Tibial nerve (tissue), 4 donors: ENCODE data around the gene SLC26A3. TPM values are rescaled to one million over a fixed set of nuclear protein-coding genes. Genes with fewer than 3 reads are reported as not detected.

Experiments
- DNase-seq, 2 donors: peaks; one replicate each; pipeline ENCODE4 v3.0.0-alpha.2; 2019; ENCODE audit warnings: low spot score in 2 of 2
- H3K27ac ChIP-seq, 4 donors: fragments of 200-600 bp; sonication (generic) in 3 of 4; one replicate each; pipeline ENCODE4 v1.5.1; 2017 to 2019; ENCODE audit warnings: mild to moderate bottlenecking in 1 of 4
- H3K27me3 ChIP-seq, 2 donors: fragments of 200-600 bp; sonication (generic) in 1 of 2; one replicate each; pipeline versions ENCODE4 v1.5.1 to v1.6.0; 2017 to 2019
- H3K36me3 ChIP-seq, 3 donors: fragments of 200-600 bp; sonication (generic); one replicate each; pipeline ENCODE4 v1.5.1; 2018 to 2019
- H3K4me1 ChIP-seq, 4 donors: fragments of 200-600 bp; sonication (generic) in 3 of 4; one replicate each; pipeline ENCODE4 v1.5.1; 2017 to 2019
- H3K4me3 ChIP-seq, 4 donors: fragments of 200-600 bp; sonication (generic) in 3 of 4; one replicate each; pipeline ENCODE4 v1.5.1; 2017 to 2019; ENCODE audit warnings: mild to moderate bottlenecking in 1 of 4, moderate library complexity in 1 of 4
- H3K9me3 ChIP-seq, 4 donors: fragments of 200-600 bp; sonication (generic) in 3 of 4; one replicate each; pipeline ENCODE4 v1.5.1; 2017 to 2019
- EP300 ChIP-seq, 2 donors: sonication (generic); formaldehyde crosslinking; IDR thresholded peaks; one replicate each; pipeline ENCODE4 v1.6.1; 2017; ENCODE audit warnings: antibody characterized with exemption in 2 of 2, mild to moderate bottlenecking in 1 of 2
- POLR2A ChIP-seq, 2 donors: fragments of 450-650 bp; IDR thresholded peaks; one replicate each; pipeline ENCODE4 v1.6.1; 2017; ENCODE audit warnings: antibody characterized with exemption in 2 of 2, mild to moderate bottlenecking in 2 of 2, moderate library complexity in 2 of 2
- WGBS, 2 donors: methylation state at CpG; one replicate each; pipeline ENCODE4 v1.1.5; 2018; 5-methylcytosine and 5-hydroxymethylcytosine counted together
- total RNA-seq, 4 donors: library from RNA; depleted of rRNA; stranded (reverse); fragments of >200 nt; gene quantifications; one replicate each; pipeline ENCODE4 v1.1.0, GENCODE V29; 2016
- TF ChIP-seq, protein P1 (sequence below), 5 experiments: fragments of 200-600 bp in 3 of 5; fragments of 450-650 bp in 2 of 5; sonication (generic) in 3 of 5; IDR thresholded peaks; one replicate each; pipeline ENCODE4 v1.5.1; 2016 to 2019; ENCODE audit warnings: antibody characterized with exemption in 5 of 5, mild to moderate bottlenecking in 3 of 5, moderate library complexity in 2 of 5

The SLC26A3 gene
- total RNA-seq, 4 donors from 2014 or later: not detected

- Histone ChIP-seq H3K4me1 (peaks cover 0 to under 1% (median 0%) of the 10 kb centered on the region in 4 donors), H3K9me3 (no peaks in the 10 kb centered on the region), H3K4me3 (no peak overlapping the region), H3K27me3 (no peaks in the 10 kb centered on the region), H3K27ac (no peak overlapping the region), H3K36me3 (no peaks in the 10 kb centered on the region)
- TF ChIP-seq EP300 (IDR thresholded peaks at IDR 0.05) (no peak), POLR2A (IDR thresholded peaks at IDR 0.05) (no peak)
- TF ChIP-seq, protein P1, sequence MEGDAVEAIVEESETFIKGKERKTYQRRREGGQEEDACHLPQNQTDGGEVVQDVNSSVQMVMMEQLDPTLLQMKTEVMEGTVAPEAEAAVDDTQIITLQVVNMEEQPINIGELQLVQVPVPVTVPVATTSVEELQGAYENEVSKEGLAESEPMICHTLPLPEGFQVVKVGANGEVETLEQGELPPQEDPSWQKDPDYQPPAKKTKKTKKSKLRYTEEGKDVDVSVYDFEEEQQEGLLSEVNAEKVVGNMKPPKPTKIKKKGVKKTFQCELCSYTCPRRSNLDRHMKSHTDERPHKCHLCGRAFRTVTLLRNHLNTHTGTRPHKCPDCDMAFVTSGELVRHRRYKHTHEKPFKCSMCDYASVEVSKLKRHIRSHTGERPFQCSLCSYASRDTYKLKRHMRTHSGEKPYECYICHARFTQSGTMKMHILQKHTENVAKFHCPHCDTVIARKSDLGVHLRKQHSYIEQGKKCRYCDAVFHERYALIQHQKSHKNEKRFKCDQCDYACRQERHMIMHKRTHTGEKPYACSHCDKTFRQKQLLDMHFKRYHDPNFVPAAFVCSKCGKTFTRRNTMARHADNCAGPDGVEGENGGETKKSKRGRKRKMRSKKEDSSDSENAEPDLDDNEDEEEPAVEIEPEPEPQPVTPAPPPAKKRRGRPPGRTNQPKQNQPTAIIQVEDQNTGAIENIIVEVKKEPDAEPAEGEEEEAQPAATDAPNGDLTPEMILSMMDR (IDR thresholded peaks at IDR 0.05): no peak
- WGBS, 2 donors: 89% methylated on average over 6 of the region's 6 CpGs
- DNase-seq: no peak
These were observed 23.4 kb downstream of the SLC26A3 start for GRCh38 chr7:107779647-107780099.

- no peak overlapping the region for H3K4me3 ChIP-seq
- DNase-seq: no peak
- no peaks in the 10 kb centered on the region for H3K36me3 ChIP-seq
- WGBS, 2 donors: 77 to 88% methylated on average over 4 of the region's 4 CpGs
- TF ChIP-seq EP300 (IDR thresholded peaks at IDR 0.05) (no peak), POLR2A (IDR thresholded peaks at IDR 0.05) (no peak)
- TF ChIP-seq, protein P1 (IDR thresholded peaks at IDR 0.05): no peak
- no peaks in the 10 kb centered on the region for H3K9me3 ChIP-seq
- no peaks in the 10 kb centered on the region for H3K27me3 ChIP-seq
- no peaks in the 10 kb centered on the region for H3K4me1 ChIP-seq
- H3K27ac ChIP-seq: no peak overlapping the region
These were observed 24.7 kb downstream of the SLC26A3 start for GRCh38 chr7:107778283-107778682.

DNA sequence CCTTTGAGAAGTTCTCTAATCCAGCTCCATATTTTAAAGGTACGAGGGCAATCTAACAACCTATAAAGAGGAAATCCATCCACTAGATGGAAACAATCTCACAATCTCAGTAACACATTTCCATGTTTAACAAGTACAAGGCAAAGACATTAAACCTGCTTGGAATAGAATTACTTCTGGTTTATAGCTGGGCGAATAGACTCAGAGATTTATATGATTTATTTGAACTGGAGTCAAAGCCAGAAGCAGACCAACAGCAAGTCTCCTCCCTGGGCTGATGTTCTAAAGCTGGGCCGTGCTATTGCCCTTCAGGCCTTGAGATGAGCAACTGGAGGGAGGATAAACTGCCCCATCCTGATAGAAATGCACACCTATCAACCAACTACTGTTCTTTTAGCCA lies 25.3 kb downstream of the SLC26A3 start:
- Histone ChIP-seq H3K4me3 (no peak overlapping the region), H3K4me1 (no peaks in the 10 kb centered on the region), H3K9me3 (no peaks in the 10 kb centered on the region), H3K27me3 (no peaks in the 10 kb centered on the region), H3K36me3 (no peaks in the 10 kb centered on the region), H3K27ac (no peak overlapping the region)
- no peak for DNase-seq
- 92 to 95% methylated on average over 3 of the region's 3 CpGs for WGBS, 2 donors
- TF ChIP-seq, protein P1 (IDR thresholded peaks at IDR 0.05): no peak
- TF ChIP-seq POLR2A (IDR thresholded peaks at IDR 0.05) (no peak), EP300 (IDR thresholded peaks at IDR 0.05) (no peak)

- no peak for DNase-seq
- Histone ChIP-seq H3K36me3 (no peaks in the 10 kb centered on the region), H3K4me1 (no peaks in the 10 kb centered on the region), H3K27ac (no peak overlapping the region), H3K4me3 (no peak overlapping the region), H3K27me3 (no peaks in the 10 kb centered on the region), H3K9me3 (no peaks in the 10 kb centered on the region)
- WGBS, 2 donors: 25 to 35% methylated on average over 2 of the region's 2 CpGs
- TF ChIP-seq POLR2A (IDR thresholded peaks at IDR 0.05): no peak
- no peak for TF ChIP-seq EP300 (IDR thresholded peaks at IDR 0.05)
- TF ChIP-seq, protein P1 (IDR thresholded peaks at IDR 0.05): no peak
These were observed 30.0 kb downstream of the SLC26A3 start for GRCh38 chr7:107773027-107773426.

GRCh38 chr7:107768263-107768662 lies 34.8 kb downstream of the SLC26A3 start:
- TF ChIP-seq, protein P1 (IDR thresholded peaks at IDR 0.05): no peak
- TF ChIP-seq POLR2A (IDR thresholded peaks at IDR 0.05) (no peak), EP300 (IDR thresholded peaks at IDR 0.05) (no peak)
- H3K36me3 ChIP-seq: no peaks in the 10 kb centered on the region
- H3K4me1 ChIP-seq: no peaks in the 10 kb centered on the region
- H3K27me3 ChIP-seq: no peaks in the 10 kb centered on the region
- H3K27ac ChIP-seq: no peak overlapping the region
- 63 to 74% methylated on average over 1 of the region's 1 CpG for WGBS, 2 donors
- no peak for DNase-seq
- H3K9me3 ChIP-seq: no peaks in the 10 kb centered on the region
- H3K4me3 ChIP-seq: no peak overlapping the region
